Vagina (tissue), 2 donors: ENCODE results near the gene ABHD18. TPM values are rescaled to one million over a fixed set of nuclear protein-coding genes. Genes with fewer than 3 reads are reported as not detected.
"Not testable (repeated sequence)": the region's sequence is repeated elsewhere in the genome, so short reads cannot be mapped to it uniquely, and the experiment has no call there.

Source experiments
- DNase-seq, 2 donors: peaks; one replicate each; pipeline ENCODE4 v3.0.0-alpha.2; 2017; ENCODE audit errors: extremely low spot score in 2 of 2
- H3K27ac ChIP-seq: fragments of 200-600 bp; sonication (generic); one replicate; pipeline ENCODE4 v1.5.1; 2019
- H3K27me3 ChIP-seq: fragments of 200-600 bp; sonication (generic); one replicate; pipeline ENCODE4 v1.5.1; 2019
- H3K36me3 ChIP-seq, 2 donors: fragments of 200-600 bp; sonication (generic); one replicate each; pipeline ENCODE4 v1.5.1; 2017 to 2019
- H3K4me1 ChIP-seq: fragments of 200-600 bp; sonication (generic); one replicate; pipeline ENCODE4 v1.5.1; 2019
- H3K4me3 ChIP-seq, 2 donors: fragments of 200-600 bp; sonication (generic); 1 replicate in 1 of 2; 2 replicates in 1 of 2; pipeline ENCODE4 v1.5.1; 2016 to 2019
- H3K9me3 ChIP-seq: fragments of 200-600 bp; sonication (generic); one replicate; pipeline ENCODE4 v1.5.1; 2019
- CTCF ChIP-seq, 3 experiments: fragments of 450-650 bp in 2 of 3; fragments of 200-600 bp in 1 of 3; sonication (generic) in 1 of 3; IDR thresholded peaks; one replicate each; pipeline ENCODE4 v1.5.1; 2017 to 2019; ENCODE audit warnings: antibody characterized with exemption in 3 of 3, mild to moderate bottlenecking in 2 of 3, moderate library complexity in 2 of 3
- POLR2A ChIP-seq, 2 donors: fragments of 450-650 bp; IDR thresholded peaks; one replicate each; pipeline ENCODE4 v1.6.1; 2017; ENCODE audit warnings: antibody characterized with exemption in 2 of 2, mild to moderate bottlenecking in 2 of 2, moderate library complexity in 2 of 2
- POLR2AphosphoS5 ChIP-seq, 2 donors: sonication (generic); formaldehyde crosslinking; IDR thresholded peaks; one replicate each; pipeline ENCODE4 v1.9.0; 2017; ENCODE audit warnings: antibody characterized with exemption in 2 of 2, mild to moderate bottlenecking in 2 of 2, low read depth in 1 of 2; ENCODE audit not compliant: insufficient read depth in 1 of 2
- intact Hi-C: fragments of 100-400 bp; cut with DNase I; formaldehyde crosslinking; loops from one replicate; pipeline ENCODE4 v1.15.1; 2023
- total RNA-seq: library from RNA; depleted of rRNA; stranded (reverse); fragments of >200 nt; gene quantifications from one replicate; pipeline ENCODE4 v1.2.3, GENCODE V29; 2016

Gene ABHD18
- total RNA-seq, 1 donor from 2014 or later = 8.6 TPM

- Histone ChIP-seq H3K4me1 (no peaks in the 10 kb centered on the region), H3K27me3 (no peaks in the 10 kb centered on the region), H3K9me3 (no peaks in the 10 kb centered on the region), H3K36me3 (no peaks in the 10 kb centered on the region), H3K4me3 (no peak overlapping the region), H3K27ac (no peak overlapping the region)
- DNase-seq = no peak
- TF ChIP-seq POLR2A (IDR thresholded peaks at IDR 0.05) (no peak), CTCF (IDR thresholded peaks at IDR 0.05) (no peak), POLR2AphosphoS5 (IDR thresholded peaks at IDR 0.05; ENCODE audit: insufficient read depth in 1 of 2, low read depth in 1 of 2) (no peak)
- intact Hi-C loops = no loop called here
These were observed 91.2 kb downstream of the ABHD18 start for GRCh38 chr4:128056396-128056795.

GRCh38 chr4:128060121-128060698, 95.0 kb downstream of the ABHD18 start:
- Histone ChIP-seq H3K27me3 (no peaks in the 10 kb centered on the region), H3K4me3 (peak overlapping the region; percentile 71 to 90), H3K27ac (peak overlapping the region; percentile 95), H3K9me3 (no peaks in the 10 kb centered on the region), H3K36me3 (no peaks in the 10 kb centered on the region), H3K4me1 (peaks cover 13% of the 10 kb centered on the region)
- intact Hi-C loops = no loop called here
- no peak for DNase-seq
- TF ChIP-seq POLR2A (IDR thresholded peaks at IDR 0.05) (no peak), CTCF (IDR thresholded peaks at IDR 0.05) (no peak), POLR2AphosphoS5 (IDR thresholded peaks at IDR 0.05; ENCODE audit: insufficient read depth in 1 of 2, low read depth in 1 of 2) (no peak)

DNA sequence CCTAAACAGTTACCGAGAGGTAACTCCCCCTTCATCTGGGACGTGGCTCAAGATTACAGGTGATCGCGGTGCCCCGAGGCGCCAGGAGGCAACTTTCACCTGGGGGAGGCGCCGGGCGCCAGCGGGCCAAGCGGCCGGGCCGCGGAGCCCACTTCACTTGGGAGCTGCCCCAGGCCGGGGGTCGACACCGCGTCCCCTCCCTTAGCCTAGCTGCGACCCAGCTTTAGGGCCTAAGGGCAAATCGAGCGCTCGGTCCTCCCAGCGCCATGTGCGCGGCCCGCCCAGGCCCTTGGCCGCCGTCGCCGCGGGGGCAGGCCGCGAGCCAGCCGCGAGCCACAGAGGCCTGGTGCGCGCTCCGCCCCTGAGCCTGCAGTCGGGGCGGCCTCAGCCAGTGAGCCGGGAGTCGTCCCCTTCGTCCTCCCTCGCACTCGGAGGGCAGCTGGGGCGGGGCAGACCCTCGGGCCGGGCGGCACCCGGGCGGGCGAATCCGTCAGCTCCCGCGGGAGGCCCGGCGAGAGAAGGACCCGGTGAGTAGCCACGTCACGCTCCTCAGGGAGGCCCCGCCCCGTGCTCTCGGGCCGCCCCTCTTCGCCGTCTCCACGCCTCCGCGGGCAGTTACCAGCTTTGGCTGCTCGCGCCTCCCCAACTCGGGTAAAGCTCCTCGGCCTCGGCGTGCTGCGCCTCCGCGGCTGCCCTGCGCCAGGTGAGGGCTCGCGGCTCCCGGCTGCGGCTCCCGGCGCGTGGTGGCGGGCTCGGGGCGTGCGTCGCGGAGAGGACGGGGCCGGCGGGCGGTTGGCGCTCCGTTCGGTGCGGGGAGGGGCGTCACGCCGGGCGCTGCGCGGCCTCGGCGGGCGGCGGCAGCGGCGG, 95.7 kb downstream of the ABHD18 start, which contains the start of gene LARP1B:
Gene LARP1B (plus strand): TSS at position 614 of the 867 bp plus-strand sequence. CDS start 13,640 bp downstream, outside the sequence.
- no peaks in the 10 kb centered on the region for H3K36me3 ChIP-seq
- intact Hi-C loops = no loop called here
- no peaks in the 10 kb centered on the region for H3K9me3 ChIP-seq
- peaks cover 13% of the 10 kb centered on the region for H3K4me1 ChIP-seq
- peak within 1 kb of the TSS; percentile 71 to 90 for H3K4me3 ChIP-seq
- DNase-seq = peak in 1 of 2 donors; percentile 95
- TF ChIP-seq POLR2AphosphoS5 (IDR thresholded peaks at IDR 0.05; ENCODE audit: insufficient read depth in 1 of 2, low read depth in 1 of 2) (peak in 1 of 2 donors; percentile 84), CTCF (IDR thresholded peaks at IDR 0.05) (no peak), POLR2A (IDR thresholded peaks at IDR 0.05) (peak in 1 of 2 donors; percentile 84)
- H3K27ac ChIP-seq = peak within 1 kb of the TSS; percentile 95
- no peaks in the 10 kb centered on the region for H3K27me3 ChIP-seq

DNA sequence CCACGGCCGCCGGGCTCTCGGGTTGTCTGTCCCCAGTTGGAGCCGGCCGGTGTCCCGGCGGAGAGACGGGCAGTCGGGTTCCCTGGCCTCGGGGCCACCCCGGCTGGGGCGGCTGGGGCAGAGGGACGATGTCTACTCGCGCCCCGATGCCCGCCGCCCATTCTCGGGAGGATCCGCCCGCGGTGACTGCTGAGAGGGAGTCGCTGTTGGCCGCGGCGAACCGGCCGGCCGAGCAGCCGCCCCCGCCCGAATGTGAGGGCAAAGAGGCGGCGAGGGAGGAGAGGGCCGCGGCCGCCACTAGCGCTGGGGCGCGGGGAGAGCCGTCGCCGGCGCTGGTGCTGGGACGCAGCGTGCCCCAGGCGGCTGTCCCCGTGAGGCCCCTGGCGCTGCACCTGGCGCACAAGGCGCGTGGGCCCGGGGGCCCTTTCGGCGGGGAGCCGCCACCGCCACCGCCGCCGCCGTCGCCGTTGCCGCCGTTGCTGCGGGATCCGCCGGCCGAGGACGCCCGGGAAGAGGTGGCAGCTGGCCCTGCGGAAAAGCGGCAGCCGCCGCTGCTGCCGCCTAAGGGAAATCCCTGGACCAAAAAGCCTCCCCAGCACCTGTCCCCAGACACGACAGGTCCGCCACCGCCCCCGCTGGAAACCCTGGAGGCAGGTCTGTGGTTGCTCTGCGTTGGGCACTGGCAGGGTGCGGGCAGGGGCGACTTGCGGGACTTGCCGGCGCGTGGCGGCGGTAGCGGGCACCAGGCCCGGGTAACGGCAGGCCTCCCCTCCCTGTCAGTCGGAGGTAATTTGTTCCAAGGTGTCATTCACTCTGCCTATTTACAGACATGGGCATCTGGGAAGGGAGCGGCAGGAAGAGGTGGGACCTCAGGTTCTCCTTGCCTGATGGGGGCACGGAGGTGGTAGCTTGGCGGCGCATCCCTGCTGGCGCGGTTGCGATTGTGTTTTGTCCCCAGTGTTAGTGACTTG, 96.6 kb downstream of the ABHD18 start:
- Histone ChIP-seq H3K4me3 (peak overlapping the region; percentile 71 to 90), H3K4me1 (peaks cover 13% of the 10 kb centered on the region), H3K27ac (peak overlapping the region; percentile 95), H3K27me3 (no peaks in the 10 kb centered on the region), H3K9me3 (no peaks in the 10 kb centered on the region), H3K36me3 (no peaks in the 10 kb centered on the region)
- intact Hi-C loops = no loop called here
- DNase-seq = peak in 1 of 2 donors; percentile 89
- TF ChIP-seq POLR2AphosphoS5 (IDR thresholded peaks at IDR 0.05; ENCODE audit: insufficient read depth in 1 of 2, low read depth in 1 of 2) (peak in 1 of 2 donors; percentile 50), CTCF (IDR thresholded peaks at IDR 0.05) (no peak), POLR2A (IDR thresholded peaks at IDR 0.05) (no peak)

- H3K27ac ChIP-seq, H3K36me3 ChIP-seq, H3K4me3 ChIP-seq, intact Hi-C loops, H3K27me3 ChIP-seq, DNase-seq, H3K9me3 ChIP-seq: not testable (repeated sequence)
- peaks cover 13% of the 10 kb centered on the region for H3K4me1 ChIP-seq
These were observed 101.2 kb downstream of the ABHD18 start for GRCh38 chr4:128066453-128066820.
